OCI-LY1 (cell line): ENCODE data around the gene EPAS1.

ENCODE experiments used
- H2AFZ ChIP-seq: fragments of 200-600 bp; sonication (generic), shearing (Covaris generic); 2 replicates; pipeline ENCODE4 v1.6.0; 2014; ENCODE audit warnings: antibody characterized with exemption, mild to moderate bottlenecking, low read length
- H3F3A ChIP-seq: fragments of 200-600 bp; sonication (generic), shearing (Covaris generic); 2 replicates; pipeline ENCODE4 v1.6.0; 2014; ENCODE audit warnings: mild to moderate bottlenecking, antibody characterized with exemption, low read length, moderate library complexity; ENCODE audit not compliant: insufficient read depth
- H3K27ac ChIP-seq: fragments of 200-600 bp; sonication (generic); 2 replicates; pipeline ENCODE4 v1.5.1; 2014; ENCODE audit warnings: low read length, mixed run types, mild to moderate bottlenecking, low read depth; ENCODE audit not compliant: poor library complexity, severe bottlenecking
- H3K27me3 ChIP-seq: fragments of 200-600 bp; sonication (generic); 2 replicates; pipeline ENCODE4 v1.6.0; 2014; ENCODE audit warnings: antibody characterized with exemption, mild to moderate bottlenecking, low read length, moderate library complexity; ENCODE audit not compliant: insufficient read depth
- H3K36me3 ChIP-seq: fragments of 200-600 bp; sonication (generic); 2 replicates; pipeline ENCODE4 v1.6.1; 2014; ENCODE audit warnings: mild to moderate bottlenecking, antibody characterized with exemption, low read length, moderate library complexity, mixed read lengths; ENCODE audit not compliant: insufficient read depth
- H3K4me1 ChIP-seq: fragments of 200-600 bp; sonication (generic); 2 replicates; pipeline ENCODE4 v1.5.1; 2014; ENCODE audit warnings: mild to moderate bottlenecking, low read length, moderate library complexity; ENCODE audit not compliant: insufficient read depth, severe bottlenecking
- H3K4me2 ChIP-seq: fragments of 200-600 bp; sonication (generic), shearing (Covaris generic); 2 replicates; pipeline ENCODE4 v1.6.1; 2014; ENCODE audit warnings: low read length
- H3K4me3 ChIP-seq: fragments of 200-600 bp; sonication (generic); 2 replicates; pipeline ENCODE4 v1.5.1; 2014; ENCODE audit warnings: low read length, low read depth, mild to moderate bottlenecking, mixed read lengths; ENCODE audit not compliant: poor library complexity, severe bottlenecking
- H3K79me2 ChIP-seq: fragments of 200-600 bp; shearing (Covaris generic); 2 replicates; pipeline ENCODE4 v1.6.1; 2016; ENCODE audit warnings: mixed run types, low read length, mixed read lengths; ENCODE audit not compliant: insufficient read depth
- H3K9ac ChIP-seq: fragments of 200-600 bp; sonication (generic), shearing (Covaris generic); 2 replicates; pipeline ENCODE4 v1.6.1; 2014; ENCODE audit warnings: mild to moderate bottlenecking, low read length, mixed read lengths
- H3K9me2 ChIP-seq: fragments of 200-600 bp; sonication (generic), shearing (Covaris generic); 2 replicates; pipeline ENCODE4 v1.6.1; 2014; ENCODE audit warnings: low read depth, mild to moderate bottlenecking, low read length, mixed read lengths
- H3K9me3 ChIP-seq: fragments of 200-600 bp; shearing (Covaris generic); 2 replicates; pipeline ENCODE4 v1.6.1; 2014; ENCODE audit warnings: low read length, mixed read lengths
- H4K20me1 ChIP-seq: fragments of 200-600 bp; sonication (generic), shearing (Covaris generic); 2 replicates; pipeline ENCODE4 v1.6.0; 2016; ENCODE audit warnings: mild to moderate bottlenecking, low read length; ENCODE audit not compliant: insufficient read depth
- EZH2 ChIP-seq: fragments of 200-600 bp; sonication (generic), shearing (Covaris generic); IDR thresholded peaks from 2 replicates; pipeline ENCODE4 v1.8.0; 2017; ENCODE audit warnings: borderline replicate concordance, mixed run types, mild to moderate bottlenecking, antibody characterized with exemption, low read length, moderate library complexity, mixed read lengths
- TF ChIP-seq, protein P1 (sequence below): fragments of 200-600 bp; sonication (generic), shearing (Covaris generic); IDR thresholded peaks from 2 replicates; pipeline ENCODE4 v1.5.1; 2017; ENCODE audit warnings: mild to moderate bottlenecking, antibody characterized with exemption, low read length, moderate library complexity, mixed read lengths

The EPAS1 gene

DNA sequence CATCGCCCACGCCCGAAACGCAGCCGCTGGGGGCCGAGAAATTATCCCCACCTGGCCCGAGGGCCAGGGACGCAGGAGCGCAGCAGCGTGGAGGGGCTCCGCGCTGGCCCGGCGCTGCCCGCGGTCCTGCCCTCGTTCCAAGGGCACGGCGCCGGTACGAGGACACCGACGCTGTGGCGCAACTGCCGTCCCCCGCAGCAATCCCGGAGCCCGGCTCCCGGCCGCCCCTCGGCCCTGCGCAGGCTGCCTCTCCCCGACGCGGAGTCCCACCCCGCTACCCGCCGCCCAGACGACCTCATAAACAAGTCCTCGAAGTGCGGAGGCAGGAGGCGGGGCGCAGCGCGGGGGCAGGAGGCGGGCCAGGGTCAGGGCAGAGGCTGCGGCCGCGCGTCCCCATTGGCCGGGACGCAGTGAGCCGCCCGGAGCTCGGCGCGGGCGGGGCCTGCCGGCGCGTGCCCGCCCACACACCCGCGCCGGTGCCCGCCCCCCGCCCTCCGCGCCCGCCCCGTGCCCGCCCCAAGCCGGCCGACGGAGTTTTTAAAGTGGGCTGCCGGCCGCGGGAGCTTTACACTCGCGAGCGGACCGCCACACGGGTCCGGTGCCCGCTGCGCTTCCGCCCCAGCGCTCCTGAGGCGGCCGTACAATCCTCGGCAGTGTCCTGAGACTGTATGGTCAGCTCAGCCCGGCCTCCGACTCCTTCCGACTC, at the start of gene EPAS1:
Gene EPAS1, plus strand, starts transcription at position 568 of the 706 bp plus-strand sequence. CDS start 505 bp downstream, outside the sequence.
- Histone ChIP-seq H3K4me2 (peak within 1 kb of the TSS; percentile 80), H3K9me3 (no peaks in the 10 kb centered on the region), H2AFZ (no peak within 1 kb of the TSS), H3K36me3 (no peaks in the 10 kb centered on the region), H3F3A (no peaks in the 10 kb centered on the region), H3K4me3 (peak within 1 kb of the TSS; percentile 75), H3K9ac (peak within 1 kb of the TSS; percentile 61), H3K9me2 (no peaks in the 10 kb centered on the region), H4K20me1 (no peaks in the 10 kb centered on the region), H3K27me3 (peaks cover 4% of the 10 kb centered on the region; the same call in 1 of the 2 replicates), H3K4me1 (peaks cover 5% of the 10 kb centered on the region), H3K27ac (no peak within 1 kb of the TSS), H3K79me2 (no peaks in the 10 kb centered on the region)
- TF ChIP-seq, protein P1, sequence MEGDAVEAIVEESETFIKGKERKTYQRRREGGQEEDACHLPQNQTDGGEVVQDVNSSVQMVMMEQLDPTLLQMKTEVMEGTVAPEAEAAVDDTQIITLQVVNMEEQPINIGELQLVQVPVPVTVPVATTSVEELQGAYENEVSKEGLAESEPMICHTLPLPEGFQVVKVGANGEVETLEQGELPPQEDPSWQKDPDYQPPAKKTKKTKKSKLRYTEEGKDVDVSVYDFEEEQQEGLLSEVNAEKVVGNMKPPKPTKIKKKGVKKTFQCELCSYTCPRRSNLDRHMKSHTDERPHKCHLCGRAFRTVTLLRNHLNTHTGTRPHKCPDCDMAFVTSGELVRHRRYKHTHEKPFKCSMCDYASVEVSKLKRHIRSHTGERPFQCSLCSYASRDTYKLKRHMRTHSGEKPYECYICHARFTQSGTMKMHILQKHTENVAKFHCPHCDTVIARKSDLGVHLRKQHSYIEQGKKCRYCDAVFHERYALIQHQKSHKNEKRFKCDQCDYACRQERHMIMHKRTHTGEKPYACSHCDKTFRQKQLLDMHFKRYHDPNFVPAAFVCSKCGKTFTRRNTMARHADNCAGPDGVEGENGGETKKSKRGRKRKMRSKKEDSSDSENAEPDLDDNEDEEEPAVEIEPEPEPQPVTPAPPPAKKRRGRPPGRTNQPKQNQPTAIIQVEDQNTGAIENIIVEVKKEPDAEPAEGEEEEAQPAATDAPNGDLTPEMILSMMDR: no peak
- TF ChIP-seq EZH2: no peak

DNA sequence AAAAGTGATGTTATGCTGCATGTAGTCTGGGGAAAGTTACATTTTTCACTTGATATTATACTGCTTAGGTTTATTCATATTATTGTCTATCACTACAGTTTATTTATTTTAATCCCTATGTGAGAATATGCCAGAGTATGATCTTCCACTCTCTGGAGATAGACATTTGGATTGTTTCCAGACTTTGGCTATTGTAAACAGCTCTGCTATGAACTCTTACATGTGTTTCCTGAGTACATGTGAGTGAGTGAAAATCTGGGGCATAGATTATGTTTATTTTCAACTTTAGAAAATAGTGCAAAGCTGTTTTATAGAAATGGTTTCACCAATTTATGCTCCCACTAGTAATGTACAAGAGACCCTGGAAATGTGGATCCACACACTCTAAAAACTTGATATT, 49.0 kb upstream of the EPAS1 start:
- no peak overlapping the region for H2AFZ ChIP-seq
- H3K9ac ChIP-seq: no peak overlapping the region
- H3K27ac ChIP-seq: no peak overlapping the region
- H3K4me1 ChIP-seq: no peaks in the 10 kb centered on the region
- no peak overlapping the region for H3K4me3 ChIP-seq
- no peaks in the 10 kb centered on the region for H3K9me3 ChIP-seq
- TF ChIP-seq, protein P1: no peak
- TF ChIP-seq EZH2: no peak
- H3K4me2 ChIP-seq: no peak overlapping the region
- H3K36me3 ChIP-seq: no peaks in the 10 kb centered on the region
- H3K27me3 ChIP-seq: no peaks in the 10 kb centered on the region; the same call in 1 of the 2 replicates
- no peaks in the 10 kb centered on the region for H3K79me2 ChIP-seq
- no peaks in the 10 kb centered on the region for H4K20me1 ChIP-seq
- no peaks in the 10 kb centered on the region for H3K9me2 ChIP-seq
- no peaks in the 10 kb centered on the region for H3F3A ChIP-seq

DNA sequence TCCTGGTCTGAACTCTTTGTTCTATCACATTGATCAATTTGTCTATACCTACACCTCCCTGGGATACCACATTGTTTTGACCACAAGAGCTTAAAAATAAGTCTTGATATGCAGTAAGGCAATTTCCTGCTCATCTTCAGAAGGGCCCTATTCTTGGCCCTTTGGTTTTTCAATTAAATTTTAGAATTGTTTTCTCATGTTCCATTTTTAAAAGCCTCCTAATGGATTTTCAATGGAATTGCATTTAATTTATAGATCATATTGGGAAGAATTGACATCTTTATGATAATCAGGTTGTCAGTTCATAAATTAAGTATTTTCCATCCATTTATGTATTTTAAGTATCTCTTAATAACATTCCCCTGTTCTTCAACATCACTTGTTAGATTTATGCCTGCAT, 47.6 kb upstream of the EPAS1 start:
- H3K9me3 ChIP-seq: no peaks in the 10 kb centered on the region
- H2AFZ ChIP-seq: no peak overlapping the region
- no peak overlapping the region for H3K27ac ChIP-seq
- no peaks in the 10 kb centered on the region for H4K20me1 ChIP-seq
- no peaks in the 10 kb centered on the region; the same call in 1 of the 2 replicates for H3K27me3 ChIP-seq
- no peaks in the 10 kb centered on the region for H3K4me1 ChIP-seq
- H3F3A ChIP-seq: no peaks in the 10 kb centered on the region
- no peak for TF ChIP-seq EZH2
- TF ChIP-seq, protein P1: no peak
- H3K36me3 ChIP-seq: no peaks in the 10 kb centered on the region
- H3K4me3 ChIP-seq: no peak overlapping the region
- no peaks in the 10 kb centered on the region for H3K9me2 ChIP-seq
- H3K79me2 ChIP-seq: no peaks in the 10 kb centered on the region
- no peak overlapping the region for H3K4me2 ChIP-seq
- no peak overlapping the region for H3K9ac ChIP-seq
